ENCODE data around the gene CD47. TPM values are rescaled to one million over a fixed set of nuclear protein-coding genes. Genes with fewer than 3 reads are reported as not detected.

The CD47 gene
- total and polyA plus RNA-seq, 2 of the 4 experiments (the other 2 are of a cell fraction): 45.9 to 52.0 TPM

DNA sequence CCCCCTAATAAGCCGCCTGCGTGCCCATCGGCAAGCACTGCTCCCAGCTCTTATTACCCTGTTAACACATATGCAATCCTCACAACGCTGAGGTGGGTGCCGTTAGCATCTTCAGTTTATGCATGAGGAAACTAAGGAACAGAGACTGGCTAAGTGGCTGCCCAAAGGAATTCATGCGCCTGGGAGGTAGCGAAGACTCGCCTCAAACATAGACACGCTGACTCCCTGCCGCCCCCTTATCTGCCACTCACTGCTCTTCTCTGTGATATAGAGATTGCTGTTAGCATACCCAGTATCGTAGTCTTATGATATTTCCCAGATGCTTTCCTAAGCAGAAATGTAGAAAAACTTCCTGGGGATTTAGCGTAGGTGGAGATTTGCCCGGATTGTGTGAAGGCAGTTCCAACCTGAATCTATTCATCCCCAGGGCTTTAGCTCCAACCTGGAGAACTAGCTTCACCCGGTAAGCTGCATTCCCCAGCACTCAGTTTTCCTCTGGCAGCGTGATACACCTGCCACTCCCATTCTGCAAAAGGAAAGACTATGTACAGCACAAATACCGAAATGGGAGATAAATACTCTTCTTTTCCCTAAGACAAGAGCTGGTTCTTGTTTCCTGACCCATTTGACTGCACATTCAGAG is 23.7 kb upstream of the CD47 start:
- Histone ChIP-seq H2AFZ (replicated peaks; ENCODE audit: low read length, poor library complexity) (no peak overlapping the region), H2BK120ac (ENCODE audit: low read depth, low read length) (no peak overlapping the region), H3K9ac (ENCODE audit: low read depth, low read length) (no peak overlapping the region), H2BK20ac (ENCODE audit: low read depth, low read length) (no peak overlapping the region), H3K79me1 (ENCODE audit: low read depth in 1 of 2, low read length in 2 of 2) (no peaks in the 10 kb centered on the region), H3K56ac (ENCODE audit: extremely low read depth, insufficient read depth, low read length) (no peak overlapping the region), H3K14ac (replicated peaks; ENCODE audit: low read depth, low read length) (no peak overlapping the region), H3K18ac (ENCODE audit: low read depth, low read length) (no peak overlapping the region), H3K4me3 (ENCODE audit: insufficient read depth, low read depth, low read length) (no peak overlapping the region), H2BK15ac (ENCODE audit: low read depth, low read length) (no peak overlapping the region), H4K91ac (ENCODE audit: insufficient read depth, low read depth, low read length) (no peak overlapping the region), H3K36me3 (ENCODE audit: control insufficient read depth, insufficient read depth, low read length) (no peaks in the 10 kb centered on the region), H3K4me2 (ENCODE audit: low read depth, low read length) (no peak overlapping the region), H4K20me1 (ENCODE audit: insufficient read depth, low read length) (no peaks in the 10 kb centered on the region), H4K8ac (ENCODE audit: low read depth in 2 of 2, low read length in 2 of 2) (no peak overlapping the region), H3K9me3 (ENCODE audit: control insufficient read depth, insufficient read depth, low read length) (no peaks in the 10 kb centered on the region), H2AK5ac (ENCODE audit: low read depth, low read length) (no peak overlapping the region), H3K27me3 (ENCODE audit: control insufficient read depth, insufficient read depth, low read length) (no peaks in the 10 kb centered on the region), H3K4ac (ENCODE audit: low read depth, low read length) (no peak overlapping the region), H3K27ac (ENCODE audit: insufficient read depth, low read length) (no peak overlapping the region), H2BK5ac (ENCODE audit: low read depth, low read length, poor library complexity, severe bottlenecking) (no peak overlapping the region), H3K4me1 (ENCODE audit: control insufficient read depth, insufficient read depth, low read length) (peaks cover 4% of the 10 kb centered on the region), H4K5ac (ENCODE audit: low read depth, low read length) (no peak overlapping the region), H3K9me1 (ENCODE audit: insufficient read depth, low read length) (peaks cover 7% of the 10 kb centered on the region; the same call in 1 of the 2 replicates), H2AK9ac (replicated peaks; ENCODE audit: low read depth, low read length, poor library complexity) (no peak overlapping the region), H3K23ac (ENCODE audit: low read depth, low read length) (no peak overlapping the region)
- TF ChIP-seq ELK1 (IDR thresholded peaks at IDR 0.05; ENCODE audit: borderline replicate concordance, low read depth, low read length) (no peak), CTCF (conservative IDR thresholded peaks at IDR 0.05; ENCODE audit: low read depth, low read length) (no peak), RAD21 (IDR thresholded peaks at IDR 0.05; ENCODE audit: low read length) (no peak), BHLHE40 (IDR thresholded peaks at IDR 0.05; ENCODE audit: low read depth, low read length) (no peak), MXI1 (IDR thresholded peaks at IDR 0.05; ENCODE audit: borderline replicate concordance, low read depth, low read length) (no peak)
- no TSS peak for BruUV-seq (replicated peaks)
- ATAC-seq (ENCODE audit: low read depth): no peak
- dilution Hi-C loops (cut with HindIII; ENCODE audit: low sequenced_read_pairs, unreplicated experiment): no loop called here
- no peak for DNase-seq
- ChIA-PET CTCF (interaction anchor here (0.6 kb wide), 1 partner anchor 23 kb away, joined by 3 read pairs; no protein-coding TSS in a partner anchor), POLR2A (ENCODE audit: unreplicated experiment) (no interaction called here)
- intact Hi-C loops (cut with micrococcal nuclease): no loop called here
- 70% methylated on average over 2 of the region's 16 CpGs; no CpG with 5 or more reads in 1 of the 2 experiments for WGBS, 2 experiments (ENCODE audit: extremely low coverage in 2 of 2, insufficient read length in 1 of 2)
- in situ Hi-C loops (cut with MboI; ENCODE audit: low sequenced_read_pairs): no loop called here

Data from IMR-90 (cell line).